Type B pancreatic cell (in vitro differentiated cells): ENCODE data around the gene RAB40B. TPM values are rescaled to one million over a fixed set of nuclear protein-coding genes. Genes with fewer than 3 reads are reported as not detected.

Experiments
- DNase-seq: peaks from one replicate; pipeline ENCODE4 v3.0.0; 2021; ENCODE audit warnings: mixed read lengths; ENCODE audit not compliant: unreplicated experiment; ENCODE audit errors: extremely low spot score
- H3K27ac Mint-ChIP-seq: 2 replicates; pipeline ENCODE4 v1.8.0; 2021; ENCODE audit warnings: mild to moderate bottlenecking, mixed read lengths
- H3K27me3 Mint-ChIP-seq: 2 replicates; pipeline ENCODE4 v1.8.0; 2021; ENCODE audit warnings: mixed read lengths
- H3K36me3 Mint-ChIP-seq: 2 replicates; pipeline ENCODE4 v1.8.0; 2021; ENCODE audit warnings: mixed read lengths
- H3K4me1 Mint-ChIP-seq: one replicate; pipeline ENCODE4 v1.8.0; 2021; ENCODE audit warnings: mixed read lengths; ENCODE audit not compliant: unreplicated experiment
- H3K4me3 Mint-ChIP-seq: 2 replicates; pipeline ENCODE4 v1.8.0; 2021; ENCODE audit warnings: mild to moderate bottlenecking, mixed read lengths
- H3K9me3 Mint-ChIP-seq: 2 replicates; pipeline ENCODE4 v1.8.0; 2021; ENCODE audit warnings: mixed read lengths
- CTCF ChIP-seq: fragments of 200-600 bp; sonication (generic); conservative IDR thresholded peaks from 2 replicates; pipeline ENCODE4 v1.5.0; 2021; ENCODE audit warnings: antibody characterized with exemption, mild to moderate bottlenecking
- total RNA-seq: library from RNA; stranded (reverse); gene quantifications from 2 replicates; pipeline ENCODE4 v1.2.1, GENCODE V29; 2021; ENCODE audit warnings: low replicate concordance

RAB40B gene
- total RNA-seq, 1 donor from 2014 or later = 16.7 TPM

- peaks cover 7% of the 10 kb centered on the region for H3K9me3 Mint-ChIP-seq
- no peak for TF ChIP-seq CTCF
- peaks cover 14% of the 10 kb centered on the region for H3K4me1 Mint-ChIP-seq
- peaks cover 5% of the 10 kb centered on the region for H3K27me3 Mint-ChIP-seq
- no peak overlapping the region for H3K27ac Mint-ChIP-seq
- H3K4me3 Mint-ChIP-seq = no peak overlapping the region
- peaks cover 14% of the 10 kb centered on the region for H3K36me3 Mint-ChIP-seq
- DNase-seq = no peak
Measured at GRCh38 chr17:82691714-82692113, 6.8 kb downstream of the RAB40B start.

- no peaks in the 10 kb centered on the region for H3K27me3 Mint-ChIP-seq
- peaks cover 7% of the 10 kb centered on the region for H3K9me3 Mint-ChIP-seq
- H3K4me1 Mint-ChIP-seq = peaks cover 14% of the 10 kb centered on the region
- H3K36me3 Mint-ChIP-seq = peaks cover 14% of the 10 kb centered on the region
- H3K4me3 Mint-ChIP-seq = no peak overlapping the region
- H3K27ac Mint-ChIP-seq = no peak overlapping the region
- no peak for TF ChIP-seq CTCF
- no peak for DNase-seq
Measured at GRCh38 chr17:82690786-82691489, 7.6 kb downstream of the RAB40B start.

- Mint-ChIP-seq H3K9me3 (no peaks in the 10 kb centered on the region), H3K27me3 (no peaks in the 10 kb centered on the region), H3K4me3 (no peak overlapping the region), H3K36me3 (peaks cover 8% of the 10 kb centered on the region), H3K27ac (no peak overlapping the region), H3K4me1 (peaks cover 14% of the 10 kb centered on the region)
- TF ChIP-seq CTCF = no peak
- no peak for DNase-seq
Measured at GRCh38 chr17:82689077-82689476, 9.4 kb downstream of the RAB40B start.

GRCh38 chr17:82687871-82688270, 10.6 kb downstream of the RAB40B start:
- no peak overlapping the region for H3K27ac Mint-ChIP-seq
- H3K4me1 Mint-ChIP-seq = peaks cover 9% of the 10 kb centered on the region
- H3K36me3 Mint-ChIP-seq = peaks cover 5% of the 10 kb centered on the region
- no peak for DNase-seq
- H3K9me3 Mint-ChIP-seq = no peaks in the 10 kb centered on the region
- no peaks in the 10 kb centered on the region for H3K27me3 Mint-ChIP-seq
- H3K4me3 Mint-ChIP-seq = no peak overlapping the region
- no peak for TF ChIP-seq CTCF

GRCh38 chr17:82687375-82687861, 11.1 kb downstream of the RAB40B start:
- DNase-seq = no peak
- Mint-ChIP-seq H3K4me3 (no peak overlapping the region), H3K36me3 (peaks cover 5% of the 10 kb centered on the region), H3K27ac (no peak overlapping the region), H3K9me3 (no peaks in the 10 kb centered on the region), H3K4me1 (peaks cover 9% of the 10 kb centered on the region), H3K27me3 (no peaks in the 10 kb centered on the region)
- TF ChIP-seq CTCF = no peak
